GM18868 (cell line): ENCODE measurements around the gene UGT1A9.
"Not testable (repeated sequence)": the region's sequence is repeated elsewhere in the genome, so short reads cannot be mapped to it uniquely, and the experiment has no call there.

Experiments
- ATAC-seq: cut with Tn5 transposase; IDR thresholded peaks from one replicate; pipeline ENCODE4 v1.9.1; 2021; ENCODE audit warnings: mild to moderate bottlenecking, moderate library complexity; ENCODE audit not compliant: unreplicated experiment

The UGT1A9 gene

GRCh38 chr2:233679196-233679595 is 7.5 kb downstream of the UGT1A9 start:
- no peak for ATAC-seq

- ATAC-seq: no peak
Measured at GRCh38 chr2:233680361-233681045, 8.8 kb downstream of the UGT1A9 start.

- no peak for ATAC-seq
Measured at GRCh38 chr2:233681521-233682099, 9.9 kb downstream of the UGT1A9 start, which contains the start of gene UGT1A7. UGT1A7 (plus strand) TSS chr2:233681901; CDS start chr2:233681938, 37 bp downstream.

- no peak for ATAC-seq
Measured at GRCh38 chr2:233684640-233685039, 12.9 kb downstream of the UGT1A9 start.

GRCh38 chr2:233686928-233687327 is 15.2 kb downstream of the UGT1A9 start:
- ATAC-seq: no peak

GRCh38 chr2:233688341-233688740 is 16.6 kb downstream of the UGT1A9 start:
- no peak for ATAC-seq

- no peak for ATAC-seq
Measured at GRCh38 chr2:233689031-233689430, 17.3 kb downstream of the UGT1A9 start.

GRCh38 chr2:233689501-233689900 is 17.8 kb downstream of the UGT1A9 start:
- no peak for ATAC-seq

GRCh38 chr2:233690444-233690843 is 18.7 kb downstream of the UGT1A9 start:
- ATAC-seq: no peak

GRCh38 chr2:233691443-233692433 is 20.0 kb downstream of the UGT1A9 start:
- ATAC-seq: no peak

GRCh38 chr2:233692648-233693047 is 20.9 kb downstream of the UGT1A9 start, which contains the start of gene UGT1A6:
UGT1A6 (plus strand) TSS chr2:233692890; CDS start chr2:233693005, 115 bp downstream.
- no peak for ATAC-seq

- ATAC-seq: no peak
Measured at GRCh38 chr2:233693963-233694362, 22.3 kb downstream of the UGT1A9 start.

GRCh38 chr2:233698740-233699139 is 27.0 kb downstream of the UGT1A9 start:
- ATAC-seq: no peak

GRCh38 chr2:233699424-233700027 is 27.8 kb downstream of the UGT1A9 start:
- no peak for ATAC-seq

- ATAC-seq: no peak
Measured at GRCh38 chr2:233700028-233700635, 28.4 kb downstream of the UGT1A9 start.

GRCh38 chr2:233700842-233701241 is 29.1 kb downstream of the UGT1A9 start:
- ATAC-seq: not testable (repeated sequence)

- ATAC-seq: no peak
Measured at GRCh38 chr2:233702238-233702637, 30.5 kb downstream of the UGT1A9 start.

GRCh38 chr2:233705911-233706506 is 34.3 kb downstream of the UGT1A9 start:
- ATAC-seq: no peak

GRCh38 chr2:233706720-233707119 is 35.0 kb downstream of the UGT1A9 start:
- no peak for ATAC-seq
